ENCODE measurements around the gene SNX9. TPM values are rescaled to one million over a fixed set of nuclear protein-coding genes. Genes with fewer than 3 reads are reported as not detected.
"Not testable (repeated sequence)": the region's sequence is repeated elsewhere in the genome, so short reads cannot be mapped to it uniquely, and the experiment has no call there.

SNX9 gene
- total RNA-seq, 1 experiment from 2014 or later, result 27.4 TPM

DNA sequence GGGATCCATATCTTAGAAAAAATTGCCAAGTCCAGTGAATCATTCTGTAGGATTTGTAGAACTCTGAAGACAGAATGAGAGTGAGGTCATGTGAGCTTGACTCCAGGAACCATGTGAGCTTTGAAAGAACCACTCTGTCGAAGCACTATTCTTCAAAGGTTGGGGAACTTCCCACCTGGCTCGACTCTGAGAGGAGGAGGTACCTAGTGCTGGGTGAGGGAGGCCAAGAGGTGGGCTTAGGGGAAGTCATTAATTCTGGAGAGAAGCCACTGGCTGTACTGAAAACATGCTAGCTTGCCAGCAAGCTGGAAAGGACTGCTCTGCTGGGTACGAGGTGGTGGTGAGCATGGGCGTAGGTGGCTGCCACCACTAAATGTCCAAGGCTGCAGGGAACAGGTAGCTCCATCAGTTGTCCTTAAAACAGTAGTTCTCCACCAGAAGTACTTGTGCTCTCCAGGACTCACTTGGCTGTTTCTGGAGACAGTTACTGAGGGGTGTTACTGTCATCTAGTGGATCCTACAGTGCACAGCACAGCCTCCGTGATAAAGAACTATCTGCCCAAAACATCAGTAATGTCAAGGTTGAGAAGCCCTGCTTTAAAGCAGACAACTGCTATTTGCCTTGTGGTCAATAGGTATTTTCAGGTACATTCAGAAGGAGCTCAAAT, 124.0 kb downstream of the SNX9 start:
- ChIA-PET POLR2A (no interaction called here), CTCF (interaction anchor here (0.5 to 0.9 kb wide), 2 partner anchors 17 to 516 kb away, joined by 3 to 4 read pairs; no protein-coding TSS in a partner anchor)
- H3K27me3 Mint-ChIP-seq (ENCODE audit: insufficient read depth, unreplicated experiment), result no peaks in the 10 kb centered on the region
- H3K27ac Mint-ChIP-seq (ENCODE audit: unreplicated experiment), result no peak overlapping the region
- Histone ChIP-seq H3K27me3 (replicated peaks; ENCODE audit: control insufficient read depth, insufficient read depth, low read length) (no peaks in the 10 kb centered on the region), H3K4me3 (ENCODE audit: low read depth, low read length) (no peak overlapping the region), H3K36me3 (ENCODE audit: control insufficient read depth, insufficient read depth, low read length) (no peaks in the 10 kb centered on the region; the same call in 1 of the 2 replicates), H3K9me3 (no peaks in the 10 kb centered on the region), H3K4me1 (peaks cover 6% of the 10 kb centered on the region)
- peaks cover under 1% of the 10 kb centered on the region for H3K4me1 Mint-ChIP-seq (ENCODE audit: low read depth, unreplicated experiment)
- DNase-seq, result peak in 1 of 2 experiments; percentile 33
- no TSS peak for BruUV-seq (replicated peaks)
- H3K36me3 Mint-ChIP-seq (ENCODE audit: insufficient read depth, unreplicated experiment), result peaks cover 39% of the 10 kb centered on the region
- intact Hi-C loops (cut with micrococcal nuclease; ENCODE audit: unreplicated experiment), result loop anchor here (1.0 to 5.0 kb wide), 3 partner anchors 126 to 255 kb away; no protein-coding TSS in a partner anchor
- peaks cover 10% of the 10 kb centered on the region for H3K9me3 Mint-ChIP-seq (ENCODE audit: unreplicated experiment)
- TF ChIP-seq, protein P1, sequence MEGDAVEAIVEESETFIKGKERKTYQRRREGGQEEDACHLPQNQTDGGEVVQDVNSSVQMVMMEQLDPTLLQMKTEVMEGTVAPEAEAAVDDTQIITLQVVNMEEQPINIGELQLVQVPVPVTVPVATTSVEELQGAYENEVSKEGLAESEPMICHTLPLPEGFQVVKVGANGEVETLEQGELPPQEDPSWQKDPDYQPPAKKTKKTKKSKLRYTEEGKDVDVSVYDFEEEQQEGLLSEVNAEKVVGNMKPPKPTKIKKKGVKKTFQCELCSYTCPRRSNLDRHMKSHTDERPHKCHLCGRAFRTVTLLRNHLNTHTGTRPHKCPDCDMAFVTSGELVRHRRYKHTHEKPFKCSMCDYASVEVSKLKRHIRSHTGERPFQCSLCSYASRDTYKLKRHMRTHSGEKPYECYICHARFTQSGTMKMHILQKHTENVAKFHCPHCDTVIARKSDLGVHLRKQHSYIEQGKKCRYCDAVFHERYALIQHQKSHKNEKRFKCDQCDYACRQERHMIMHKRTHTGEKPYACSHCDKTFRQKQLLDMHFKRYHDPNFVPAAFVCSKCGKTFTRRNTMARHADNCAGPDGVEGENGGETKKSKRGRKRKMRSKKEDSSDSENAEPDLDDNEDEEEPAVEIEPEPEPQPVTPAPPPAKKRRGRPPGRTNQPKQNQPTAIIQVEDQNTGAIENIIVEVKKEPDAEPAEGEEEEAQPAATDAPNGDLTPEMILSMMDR (IDR thresholded peaks at IDR 0.05; ENCODE audit: insufficient read depth in 1 of 2, low read depth in 1 of 2, low read length in 1 of 2, severe bottlenecking in 1 of 2, unreplicated experiment in 1 of 2), result peak; percentile 23 to 84
- H3K4me3 Mint-ChIP-seq (ENCODE audit: unreplicated experiment), result no peak overlapping the region

DNA sequence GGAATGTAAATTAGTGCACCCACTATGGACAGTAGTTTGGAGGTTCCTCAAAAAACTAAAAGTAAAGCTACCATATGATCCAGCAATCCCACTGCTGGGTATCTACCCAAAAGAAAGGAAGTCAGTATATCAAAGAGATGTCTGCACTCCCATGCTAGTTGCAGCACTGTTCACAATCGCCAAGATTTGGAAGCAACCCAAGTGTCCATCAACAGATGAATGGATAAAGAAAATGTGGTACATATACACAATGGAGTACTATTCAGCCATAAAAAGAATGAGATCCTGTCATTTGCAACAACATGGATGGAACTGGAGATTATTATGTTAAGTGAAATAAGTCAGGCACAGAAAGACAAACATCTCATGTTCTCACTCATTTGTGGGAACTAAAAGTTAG, 127.9 kb downstream of the SNX9 start:
- H3K4me3 ChIP-seq (ENCODE audit: low read depth, low read length); H3K36me3 ChIP-seq (ENCODE audit: control insufficient read depth, insufficient read depth, low read length); H3K4me3 Mint-ChIP-seq (ENCODE audit: unreplicated experiment); POLR2A ChIA-PET; H3K9me3 Mint-ChIP-seq (ENCODE audit: unreplicated experiment); H3K9me3 ChIP-seq; H3K27me3 ChIP-seq (replicated peaks; ENCODE audit: control insufficient read depth, insufficient read depth, low read length); DNase-seq; BruUV-seq (replicated peaks); H3K27ac Mint-ChIP-seq (ENCODE audit: unreplicated experiment); H3K27me3 Mint-ChIP-seq (ENCODE audit: insufficient read depth, unreplicated experiment); CTCF ChIA-PET: not testable (repeated sequence)
- H3K36me3 Mint-ChIP-seq (ENCODE audit: insufficient read depth, unreplicated experiment), result peaks cover 40% of the 10 kb centered on the region
- intact Hi-C loops (cut with micrococcal nuclease; ENCODE audit: unreplicated experiment), result loop anchor here (10.0 kb wide), 1 partner anchor 626 kb away; the partner anchor contains the start of gene TMEM242
- peaks cover 26% of the 10 kb centered on the region for H3K4me1 Mint-ChIP-seq (ENCODE audit: low read depth, unreplicated experiment)
- H3K4me1 ChIP-seq, result peaks cover 33% of the 10 kb centered on the region

DNA sequence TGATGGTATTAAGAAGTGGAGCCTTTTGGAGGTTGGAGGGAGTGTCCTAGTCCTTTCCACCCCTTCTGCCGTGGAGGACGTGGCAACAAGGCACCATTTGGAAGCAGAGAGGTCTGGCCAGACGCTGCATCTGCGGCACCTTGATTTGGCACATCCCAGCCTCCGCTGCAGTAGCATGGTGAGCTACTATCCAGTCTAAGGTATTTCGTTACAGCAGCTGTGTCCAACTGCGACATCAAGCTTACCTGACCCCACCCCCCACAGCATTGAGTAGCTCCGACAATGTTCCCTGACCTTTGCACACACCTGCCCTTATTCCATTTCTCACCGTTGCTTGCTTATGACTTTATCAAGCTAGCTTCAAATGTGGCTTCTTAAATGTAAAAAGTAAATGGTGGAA, 128.8 kb downstream of the SNX9 start:
- Mint-ChIP-seq H3K4me1 (ENCODE audit: low read depth, unreplicated experiment) (peaks cover 26% of the 10 kb centered on the region), H3K36me3 (ENCODE audit: insufficient read depth, unreplicated experiment) (peaks cover 36% of the 10 kb centered on the region), H3K9me3 (ENCODE audit: unreplicated experiment) (peaks cover 10% of the 10 kb centered on the region), H3K4me3 (ENCODE audit: unreplicated experiment) (no peak overlapping the region), H3K27me3 (ENCODE audit: insufficient read depth, unreplicated experiment) (no peaks in the 10 kb centered on the region), H3K27ac (ENCODE audit: unreplicated experiment) (peak overlapping the region; percentile 99)
- ChIA-PET POLR2A (no interaction called here), CTCF (interaction anchor here (0.9 kb wide), 1 partner anchor 120 kb away, joined by 3 read pairs; no protein-coding TSS in a partner anchor)
- peak; percentile 32 to 55 for DNase-seq
- BruUV-seq (replicated peaks), result no TSS peak
- Histone ChIP-seq H3K36me3 (ENCODE audit: control insufficient read depth, insufficient read depth, low read length) (no peaks in the 10 kb centered on the region), H3K4me3 (ENCODE audit: low read depth, low read length) (no peak overlapping the region), H3K27me3 (replicated peaks; ENCODE audit: control insufficient read depth, insufficient read depth, low read length) (no peaks in the 10 kb centered on the region), H3K4me1 (peaks cover 33% of the 10 kb centered on the region), H3K9me3 (no peaks in the 10 kb centered on the region)
- intact Hi-C loops (cut with micrococcal nuclease; ENCODE audit: unreplicated experiment), result loop anchor here (10.0 kb wide), 1 partner anchor 627 kb away; the partner anchor contains the start of gene TMEM242
- TF ChIP-seq, protein P1 (IDR thresholded peaks at IDR 0.05; ENCODE audit: insufficient read depth in 1 of 2, low read depth in 1 of 2, low read length in 1 of 2, severe bottlenecking in 1 of 2, unreplicated experiment in 1 of 2), result no peak

Measured in Caco-2 (cell line).